K562 (cell line): ENCODE results near the gene MYO3B. TPM values are rescaled to one million over a fixed set of nuclear protein-coding genes. Genes with fewer than 3 reads are reported as not detected.

Experiments used
- ATAC-seq: fragments of 200-7000 bp; cut with Tn5 transposase; 3 replicates; pipeline ENCODE4 v1.9.1; 2020; ENCODE audit warnings: moderate library complexity
- BruUV-seq: library from RNA; stranded (reverse); fragments of 400-500 nt; replicated peaks from 2 replicates; lab custom pipeline; 2021; lab: Mats Ljungman, UMichigan
- CTCF ChIA-PET: fragments of 300-600 bp; formaldehyde crosslinking; extraction: SDS; loops from one replicate; lab custom pipeline; 2021; ENCODE audit warnings: low intra/inter-chr PET ratio; lab: Yijun Ruan, JAX
- POLR2A ChIA-PET: fragments of 300-600, 350-650 bp; sonication (Branson Sonifier 250); formaldehyde crosslinking; extraction: SDS; loops from one replicate; lab custom pipeline; 2021; ENCODE audit warnings: antibody characterized with exemption, inconsistent platforms; lab: Yijun Ruan, JAX
- DNase-seq, 4 experiments: peaks; one replicate each; pipeline versions ENCODE4 v3.0.0 to v3.0.0-alpha.2; 2011 to 2018; ENCODE audit warnings: low spot score in 3 of 4, mixed read lengths in 3 of 4; ENCODE audit errors: extremely low read depth in 1 of 4
- FAIRE-seq: peaks from 2 replicates; lab custom pipeline; 2011; peaks lifted over from hg19 to GRCh38; lab: Jason Lieb, UNC
- H2AFZ ChIP-seq: 2 replicates; pipeline ENCODE4 v1.6.0; 2011; ENCODE audit warnings: low read depth, low read length, control low read depth, inconsistent platforms
- H3K27ac ChIP-seq: fragments of 200-600 bp; 3 replicates; pipeline ENCODE4 v1.8.0; 2011; ENCODE audit warnings: low read depth, mild to moderate bottlenecking, control low read depth, inconsistent platforms, low read length, moderate library complexity, mixed read lengths; ENCODE audit errors: extremely low read depth
- H3K27me3 ChIP-seq, 2 experiments: fragments of 300-600 bp in 1 of 2; 2 replicates in 1 of 2; 3 replicates in 1 of 2; pipeline versions ENCODE4 v1.6.0 to v1.8.0; 2011; ENCODE audit warnings: inconsistent platforms in 2 of 2, low read length in 2 of 2, mild to moderate bottlenecking in 1 of 2, mixed read lengths in 1 of 2, moderate library complexity in 1 of 2; ENCODE audit not compliant: control insufficient read depth in 2 of 2, insufficient read depth in 2 of 2
- H3K36me3 ChIP-seq: fragments of 300-600 bp; 3 replicates; pipeline ENCODE4 v1.8.0; 2011; ENCODE audit warnings: mild to moderate bottlenecking, low read length, inconsistent platforms; ENCODE audit not compliant: control insufficient read depth, insufficient read depth
- H3K4me1 ChIP-seq, 2 experiments: fragments of 200-600 bp in 1 of 2; replicated peaks in 1 of 2; 2 replicates in 1 of 2; 3 replicates in 1 of 2; pipeline versions ENCODE4 v1.5.1 to v1.8.0; 2011; ENCODE audit warnings: inconsistent platforms in 2 of 2, low read length in 2 of 2, mild to moderate bottlenecking in 1 of 2, mixed read lengths in 1 of 2, moderate library complexity in 1 of 2; ENCODE audit not compliant: control insufficient read depth in 2 of 2, insufficient read depth in 2 of 2
- H3K4me2 ChIP-seq: 2 replicates; pipeline ENCODE4 v1.6.1; 2011; ENCODE audit warnings: low read length, control low read depth, inconsistent platforms, mixed read lengths; ENCODE audit not compliant: insufficient read depth
- H3K4me3 ChIP-seq: fragments of 200-600 bp; sonication (generic), shearing (Covaris generic); 2 replicates; pipeline ENCODE4 v1.5.1; 2016; ENCODE audit warnings: control low read depth, inconsistent platforms
- H3K79me2 ChIP-seq: fragments of 200-600 bp; 3 replicates; pipeline ENCODE4 v1.8.0; 2011; ENCODE audit warnings: low read length, inconsistent platforms; ENCODE audit not compliant: control insufficient read depth, insufficient read depth
- H3K9ac ChIP-seq, 2 experiments: 2 replicates each; pipeline versions ENCODE4 v1.6.0 to v1.6.1; 2011; ENCODE audit warnings: low read depth in 2 of 2, low read length in 2 of 2, control low read depth in 1 of 2, inconsistent platforms in 1 of 2, mild to moderate bottlenecking in 1 of 2, mixed read lengths in 1 of 2; ENCODE audit not compliant: insufficient read depth in 1 of 2
- H3K9me1 ChIP-seq: one replicate; pipeline ENCODE4 v1.6.0; 2011; ENCODE audit warnings: inconsistent platforms, mild to moderate bottlenecking, low read length, moderate library complexity; ENCODE audit not compliant: control insufficient read depth, insufficient read depth
- H3K9me3 ChIP-seq: replicated peaks from 2 replicates; pipeline ENCODE4 v1.5.1; 2011; ENCODE audit warnings: low read depth, low read length, inconsistent platforms; ENCODE audit not compliant: control insufficient read depth, insufficient read depth
- H4K20me1 ChIP-seq: replicated peaks from 2 replicates; pipeline ENCODE4 v1.6.1; 2011; ENCODE audit warnings: low read length, inconsistent platforms, mixed read lengths; ENCODE audit not compliant: control insufficient read depth, insufficient read depth
- CTCF ChIP-seq, 3 experiments: IDR thresholded peaks in 2 of 3; conservative IDR thresholded peaks in 1 of 3; 2 replicates each; pipeline ENCODE4 v1.5.1; 2011 to 2012; ENCODE audit warnings: low read length in 3 of 3, mild to moderate bottlenecking in 3 of 3, control low read depth in 2 of 3, improper control_type of control experiment in 1 of 3, inconsistent platforms in 1 of 3, low read depth in 1 of 3, mixed read lengths in 1 of 3, moderate library complexity in 1 of 3; ENCODE audit not compliant: insufficient read depth in 2 of 3
- RAD21 ChIP-seq, 2 experiments: fragments of 250-450 bp in 1 of 2; fragments of 450-650 bp in 1 of 2; sonication (Bioruptor Pico) in 1 of 2; formaldehyde crosslinking in 1 of 2; IDR thresholded peaks in 1 of 2; conservative IDR thresholded peaks in 1 of 2; 2 replicates each; pipeline versions ENCODE4 v1.4.0 to v1.8.0; 2020 to 2022; ENCODE audit warnings: mild to moderate bottlenecking in 2 of 2, moderate library complexity in 1 of 2
- TCFL5 ChIP-seq: fragments of 250-450 bp; sonication (Bioruptor Pico); conservative IDR thresholded peaks from 2 replicates; pipeline ENCODE4 v1.6.1; 2021; ENCODE audit warnings: mild to moderate bottlenecking, moderate library complexity, matching md5 sums
- WGBS: fragments of 100-300 bp; shearing (Covaris generic); methylation state at CpG from one replicate; pipeline ENCODE4 v1.1.6; 2016; ENCODE audit warnings: low coverage, mixed read lengths; ENCODE audit not compliant: insufficient coverage; ENCODE audit errors: missing lambda C conversion rate; 5-methylcytosine and 5-hydroxymethylcytosine counted together
- in situ Hi-C: fragments of 300-500 bp; cut with MboI; formaldehyde crosslinking; loops from 4 replicates; pipeline ENCODE4 v1.15.0; 2018; ENCODE audit warnings: inconsistent platforms, mixed read lengths
- intact Hi-C: fragments of 100-400 bp; cut with micrococcal nuclease; formaldehyde crosslinking; loops from 2 replicates; pipeline ENCODE4 v1.14.2; 2022
- polyA plus RNA-seq, 8 experiments: library from polyadenylated mRNA; depleted of rRNA in 4 of 8; stranded (reverse) in 5 of 8; unstranded in 3 of 8; fragments of >200 nt; fragmentation: Nextera tagmentation in 2 of 8; fragmentation: Illumina TruSeq in 1 of 8; extraction: Ambion mirVana in 2 of 8; extraction: Trizol in 1 of 8; gene quantifications; 2 replicates each; pipeline versions ENCODE4 v1.2.1 to v1.2.3, GENCODE V29; 2011 to 2014; ENCODE audit warnings: inconsistent platforms in 1 of 8, missing spikeins in 1 of 8
- total RNA-seq, 7 experiments: library from RNA; depleted of rRNA in 6 of 7; stranded (reverse); fragments of >200 nt in 6 of 7; fragmentation: Illumina TruSeq in 2 of 7; extraction: Trizol in 2 of 7; gene quantifications; 2 replicates each; pipeline versions ENCODE4 v1.2.1 to v1.2.3, GENCODE V29; 2011 to 2021; ENCODE audit warnings: low replicate concordance in 1 of 7

MYO3B gene
- total and polyA plus RNA-seq, 9 of the 15 experiments (the other 6 are each of a cell fraction or from before 2014, with no cell fraction given) = 2.7 to 6.5 (median 3.6) TPM

DNA sequence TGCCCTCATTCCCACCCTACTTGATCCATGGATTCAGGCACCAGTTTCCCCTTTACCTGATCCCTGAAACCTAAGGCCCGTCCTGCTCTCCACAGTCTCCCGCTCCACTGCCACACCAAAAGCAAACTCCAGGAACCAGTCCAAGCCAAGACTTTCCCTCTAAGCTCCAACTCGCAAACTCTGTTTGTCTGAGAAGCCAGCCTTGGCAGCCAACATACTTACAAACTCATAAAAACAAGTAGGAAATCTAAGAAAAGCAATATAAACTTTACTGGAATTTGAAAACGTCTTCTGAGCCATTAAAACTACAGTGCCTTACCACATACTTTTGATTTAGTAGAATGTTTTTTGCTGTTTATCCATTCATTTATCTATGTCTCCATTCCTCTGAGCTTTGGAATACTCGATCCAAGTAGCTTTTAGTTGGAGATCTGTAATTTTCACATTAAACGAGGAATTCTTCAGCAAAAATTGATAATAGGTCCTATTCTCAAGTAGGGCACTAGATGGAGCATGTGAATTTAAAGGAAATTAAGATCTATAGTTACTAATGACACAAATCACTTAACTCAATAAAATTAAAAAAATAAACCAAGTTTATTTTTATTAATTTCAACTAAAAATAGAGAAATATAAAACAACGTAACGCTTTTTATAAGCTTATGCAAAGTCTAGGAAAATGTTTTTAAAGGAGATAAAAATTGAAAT, 199.7 kb downstream of the MYO3B start:
- Histone ChIP-seq H3K4me1 (no peaks in the 10 kb centered on the region), H3K27ac (no peak overlapping the region), H2AFZ (no peak overlapping the region), H3K9me3 (no peaks in the 10 kb centered on the region), H3K36me3 (no peaks in the 10 kb centered on the region), H3K9ac (no peak overlapping the region), H3K4me3 (no peak overlapping the region), H3K9me1 (no peaks in the 10 kb centered on the region), H3K4me2 (no peak overlapping the region), H3K79me2 (no peaks in the 10 kb centered on the region), H3K27me3 (no peaks in the 10 kb centered on the region), H4K20me1 (no peaks in the 10 kb centered on the region)
- FAIRE-seq (no peak), DNase-seq (no peak), ATAC-seq (no peak)
- BruUV-seq = no TSS peak
- TF ChIP-seq CTCF (IDR thresholded peaks at IDR 0.05 in 2 of 3, conservative IDR thresholded peaks at IDR 0.05 in 1 of 3; ENCODE audit: insufficient read depth in 2 of 3, low read depth in 1 of 3, low read length in 3 of 3) (peak in 1 of 3 experiments; percentile 21; a peak in 2 of 6 replicates), RAD21 (CRISPR knock-in tag; conservative IDR thresholded peaks at IDR 0.05 in 1 of 2, IDR thresholded peaks at IDR 0.05 in 1 of 2) (peak; percentile 11 to 16; a peak in 2 of 4 replicates), TCFL5 (CRISPR knock-in tag) (no peak)
- intact Hi-C loops = no loop called here
- 50% methylated on average over 8 of the region's 8 CpGs for WGBS
- ChIA-PET POLR2A (interaction anchor here (0.7 to 3.2 kb wide), 3 partner anchors 12 to 1138 kb away, joined by 3 to 14 read pairs (median 4); no protein-coding TSS in a partner anchor), CTCF (interaction anchor here (0.6 to 0.8 kb wide), 2 partner anchors 438 to 496 kb away, joined by 3 to 4 read pairs; no protein-coding TSS in a partner anchor)
- in situ Hi-C loops = no loop called here
